ENCODE data around the gene MREG.

MREG gene

GRCh38 chr2:215895330-215895729 is 118.0 kb downstream of the MREG start:
- no peak for DNase-seq (ENCODE audit: low read depth, low spot score)

All from activated CD4-positive, CD25-positive, alpha-beta regulatory T cell treated with anti-CD3 and anti-CD28 coated beads, Interleukin-2, amount 50 U/mL, for 16 hours (primary cell).